ENCODE data around the gene ANK2.

DNA sequence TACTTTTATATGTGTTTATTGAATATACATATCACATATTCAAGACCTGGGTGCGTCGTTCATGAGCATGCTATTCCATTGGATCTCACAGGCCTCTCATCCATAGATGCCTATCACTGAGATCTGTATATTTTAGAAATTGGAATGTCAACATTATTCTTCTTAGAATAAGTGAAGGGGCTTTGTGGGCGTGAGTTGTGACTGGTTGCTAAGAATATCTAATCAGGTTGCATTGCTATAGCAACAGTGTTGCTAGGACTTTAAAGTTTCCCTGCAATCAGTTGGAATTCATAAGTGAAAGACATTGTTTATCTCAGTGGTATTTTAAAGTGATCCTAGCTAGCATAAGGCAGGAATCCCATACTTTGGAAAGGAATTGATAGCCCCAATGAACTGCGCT lies 36.7 kb upstream of the ANK2 start:
- TF ChIP-seq, protein P1, sequence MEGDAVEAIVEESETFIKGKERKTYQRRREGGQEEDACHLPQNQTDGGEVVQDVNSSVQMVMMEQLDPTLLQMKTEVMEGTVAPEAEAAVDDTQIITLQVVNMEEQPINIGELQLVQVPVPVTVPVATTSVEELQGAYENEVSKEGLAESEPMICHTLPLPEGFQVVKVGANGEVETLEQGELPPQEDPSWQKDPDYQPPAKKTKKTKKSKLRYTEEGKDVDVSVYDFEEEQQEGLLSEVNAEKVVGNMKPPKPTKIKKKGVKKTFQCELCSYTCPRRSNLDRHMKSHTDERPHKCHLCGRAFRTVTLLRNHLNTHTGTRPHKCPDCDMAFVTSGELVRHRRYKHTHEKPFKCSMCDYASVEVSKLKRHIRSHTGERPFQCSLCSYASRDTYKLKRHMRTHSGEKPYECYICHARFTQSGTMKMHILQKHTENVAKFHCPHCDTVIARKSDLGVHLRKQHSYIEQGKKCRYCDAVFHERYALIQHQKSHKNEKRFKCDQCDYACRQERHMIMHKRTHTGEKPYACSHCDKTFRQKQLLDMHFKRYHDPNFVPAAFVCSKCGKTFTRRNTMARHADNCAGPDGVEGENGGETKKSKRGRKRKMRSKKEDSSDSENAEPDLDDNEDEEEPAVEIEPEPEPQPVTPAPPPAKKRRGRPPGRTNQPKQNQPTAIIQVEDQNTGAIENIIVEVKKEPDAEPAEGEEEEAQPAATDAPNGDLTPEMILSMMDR (IDR thresholded peaks at IDR 0.05), result no peak
- TF ChIP-seq POLR2A (IDR thresholded peaks at IDR 0.05), result no peak

Data from thyroid gland (tissue), 4 donors.